SW 1271 (cell line): ENCODE results near the gene ZNF532.

Source experiments
- DNase-seq, 2 experiments: peaks; one replicate each; lab custom pipeline; 2025; lab: John Stamatoyannopoulos, UW

Gene ZNF532

DNA sequence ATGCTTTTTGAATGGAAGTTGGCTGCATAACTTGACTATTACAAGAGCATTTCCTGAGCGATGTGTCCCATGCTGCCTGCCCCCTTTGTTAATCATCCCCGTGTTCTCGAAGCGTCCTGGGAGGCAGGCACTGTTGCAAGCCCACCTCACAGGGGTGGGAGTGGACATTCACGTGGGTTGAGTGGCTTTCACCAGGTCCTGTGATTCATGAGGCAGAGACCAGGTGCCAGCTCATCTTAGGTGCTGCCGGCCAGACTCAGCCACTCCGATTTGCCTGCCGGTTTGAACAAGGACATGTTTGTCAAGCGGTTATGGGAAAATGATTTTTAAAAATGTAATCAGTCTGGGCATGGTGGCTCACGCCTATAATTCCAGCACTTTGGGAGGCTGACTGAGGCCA, 112.5 kb downstream of the ZNF532 start:
- no peak for DNase-seq

DNA sequence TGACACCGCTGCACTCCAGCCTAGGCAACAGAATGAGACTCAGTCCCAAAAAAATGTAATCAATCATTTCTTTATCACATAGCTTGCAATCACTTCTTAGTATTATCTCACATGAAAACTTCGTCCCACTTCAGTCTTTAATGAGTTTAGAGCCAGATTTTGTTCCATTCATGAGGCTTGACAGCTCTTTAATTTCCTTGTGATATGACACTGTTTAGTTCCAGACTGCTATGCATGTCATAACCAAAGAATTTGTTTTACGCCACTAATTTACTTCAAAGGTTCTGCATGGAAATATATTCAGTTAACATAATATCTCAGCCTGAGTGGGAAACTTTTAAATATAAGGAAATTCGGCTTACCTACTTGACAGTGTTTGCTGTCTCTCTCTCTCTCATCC, 113.1 kb downstream of the ZNF532 start:
- no peak for DNase-seq

DNA sequence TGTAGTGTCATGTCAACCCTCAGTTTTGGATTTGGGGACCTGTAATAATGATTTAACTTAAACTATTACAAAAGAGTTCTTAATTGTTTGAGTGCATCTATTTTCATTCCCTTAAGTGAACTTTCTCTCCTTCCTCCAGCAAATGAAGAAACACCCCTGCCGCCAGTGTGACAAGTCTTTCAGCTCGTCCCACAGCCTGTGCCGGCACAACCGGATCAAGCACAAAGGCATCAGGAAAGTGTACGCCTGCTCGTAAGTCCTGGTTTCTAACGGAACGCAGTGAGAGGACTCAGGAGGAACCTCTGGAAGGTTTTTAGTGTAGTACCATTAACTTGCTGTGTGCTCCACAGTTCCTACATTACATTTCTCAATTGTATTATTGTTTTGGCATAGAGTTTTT, 114.2 kb downstream of the ZNF532 start:
- DNase-seq: no peak

DNA sequence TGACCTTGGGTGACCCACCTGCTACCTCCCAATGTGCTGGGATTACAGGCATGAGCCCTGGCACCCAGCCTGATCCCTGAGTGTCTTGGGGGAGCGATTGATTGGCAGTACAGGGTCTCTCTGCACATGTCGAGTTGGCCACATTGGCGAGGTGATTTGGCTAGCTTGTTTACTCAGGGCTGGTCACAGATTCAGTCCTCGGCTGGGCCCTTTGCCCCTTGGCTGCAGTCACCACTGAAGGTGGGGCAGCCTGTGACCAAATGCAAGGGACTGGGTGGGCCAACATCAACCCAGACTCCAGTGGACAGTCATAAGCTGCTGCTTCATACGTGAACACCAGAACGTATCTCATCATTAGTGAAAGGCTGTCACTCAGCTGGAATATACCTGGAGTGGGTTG, 114.9 kb downstream of the ZNF532 start:
- no peak for DNase-seq

DNA sequence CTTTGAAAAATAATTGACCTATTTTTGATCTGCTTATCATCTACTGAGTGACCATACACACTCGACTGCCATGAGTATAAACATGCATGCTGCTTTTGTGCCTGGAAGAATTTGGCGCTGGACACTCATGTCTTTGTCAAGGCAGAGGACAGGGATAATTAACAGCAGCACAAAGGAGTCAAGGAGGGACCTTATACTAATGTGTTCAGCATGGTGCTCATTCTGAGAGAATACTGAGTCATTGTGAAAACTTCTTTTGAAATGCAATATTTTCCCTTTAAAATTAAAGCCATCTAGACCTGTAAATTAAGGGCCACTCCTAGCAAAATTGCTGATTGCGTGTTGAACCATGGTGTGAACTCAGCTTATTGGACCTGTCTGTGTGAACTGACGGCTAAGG, 116.3 kb downstream of the ZNF532 start:
- no peak for DNase-seq

DNA sequence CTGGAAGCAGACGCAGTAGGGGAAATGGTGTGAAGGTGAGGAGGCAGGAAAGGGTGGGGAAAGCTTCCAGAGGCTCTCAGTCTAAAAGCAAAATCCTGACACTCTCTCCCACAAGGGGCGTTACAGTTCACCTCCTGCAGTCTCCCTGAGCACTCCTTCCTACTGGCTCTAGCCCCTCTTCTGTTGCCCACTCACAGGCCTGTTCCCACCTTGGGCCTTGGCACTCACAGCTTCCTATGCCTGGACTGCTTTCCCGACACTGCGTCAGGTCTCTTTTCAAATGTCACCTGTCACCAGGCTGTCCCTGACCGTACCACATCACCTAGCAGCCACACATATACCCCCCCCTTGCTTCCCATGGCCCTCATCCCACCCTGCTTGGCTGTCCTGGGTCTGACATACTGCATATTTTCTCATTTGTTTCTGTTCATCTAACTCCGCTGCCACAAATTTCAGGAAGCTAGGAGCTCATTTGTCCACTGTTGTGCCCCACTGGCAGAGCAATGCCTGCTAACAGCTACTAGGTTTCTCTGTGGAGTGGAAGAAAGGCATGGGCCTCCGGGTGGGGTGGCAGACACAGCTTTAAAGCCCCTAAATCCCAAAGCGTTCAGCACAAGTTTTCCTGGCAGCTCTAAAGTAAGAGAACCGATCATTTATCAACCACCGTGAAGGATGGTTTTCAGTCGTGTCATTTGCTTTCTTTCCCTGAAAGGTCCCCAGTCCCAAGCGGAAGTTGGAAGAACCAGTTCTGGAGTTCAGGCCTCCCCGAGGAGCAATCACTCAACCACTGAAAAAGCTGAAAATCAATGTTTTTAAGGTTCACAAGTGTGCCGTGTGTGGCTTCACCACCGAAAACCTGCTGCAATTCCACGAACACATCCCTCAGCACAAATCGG, 118.8 kb downstream of the ZNF532 start:
- no peak for DNase-seq

DNA sequence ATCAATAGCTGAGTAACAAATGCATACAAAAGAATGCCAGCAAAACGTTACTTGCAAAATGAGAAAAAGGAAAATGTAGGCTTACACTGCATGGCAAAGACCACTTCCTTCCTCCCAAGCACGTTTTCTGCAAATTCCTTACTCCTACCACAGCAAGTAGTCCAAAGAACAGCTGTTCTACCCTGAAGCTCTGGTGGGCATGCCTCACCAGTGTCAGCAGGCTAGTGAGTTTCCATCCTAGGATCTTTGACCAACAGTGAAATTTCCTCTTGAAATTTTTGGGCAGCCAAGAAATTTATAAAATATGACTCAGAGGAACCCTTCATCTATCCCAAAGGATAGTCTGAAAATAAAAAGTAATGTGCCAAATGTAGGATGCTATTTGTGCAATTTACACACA, 123.9 kb downstream of the ZNF532 start:
- no peak for DNase-seq

DNA sequence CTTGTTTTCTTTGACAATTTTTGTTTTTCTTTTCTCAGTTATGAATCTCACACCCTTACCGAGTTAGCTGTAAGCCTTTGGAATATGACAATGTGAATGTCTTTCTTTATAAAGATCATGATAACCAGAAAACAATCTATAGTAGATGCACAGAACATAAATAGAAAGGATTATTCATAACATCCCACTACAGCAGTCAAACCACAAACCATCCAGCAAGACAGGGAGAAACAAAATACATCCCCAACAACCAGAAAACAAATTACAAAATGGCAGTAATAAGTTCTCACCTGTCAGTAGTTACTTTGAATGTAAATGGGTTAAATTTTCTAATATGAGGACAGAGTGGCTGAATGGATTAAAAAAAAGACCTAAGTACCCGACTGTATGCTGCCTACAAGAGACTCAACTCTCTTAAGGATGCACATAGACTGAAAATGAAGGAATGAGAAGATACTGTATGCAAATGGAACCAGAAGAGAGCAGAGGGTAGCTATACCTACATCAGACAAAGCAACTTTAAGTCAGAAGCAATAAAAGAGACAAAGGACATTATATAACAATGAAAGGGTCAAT, 124.6 kb downstream of the ZNF532 start:
- DNase-seq: no peak

DNA sequence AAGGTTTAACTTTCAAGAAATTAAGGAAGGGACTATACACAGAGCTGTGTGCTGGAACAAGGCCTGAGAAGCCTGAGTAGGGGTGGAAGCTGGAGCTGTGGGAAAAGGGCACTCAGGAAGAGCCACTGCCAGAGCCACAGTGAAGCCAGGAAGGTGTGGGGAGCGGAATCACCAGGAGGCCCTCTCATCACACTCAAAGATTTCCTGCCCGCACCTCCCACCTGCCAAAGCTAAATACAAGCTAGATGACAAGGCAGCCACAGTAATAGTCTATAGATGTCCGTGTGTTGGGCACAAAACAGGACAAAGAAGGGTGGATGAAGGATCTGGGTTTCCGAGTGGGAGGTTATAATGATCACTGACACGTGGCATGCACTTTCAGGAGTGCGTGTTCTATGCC, 126.0 kb downstream of the ZNF532 start:
- DNase-seq: no peak

DNA sequence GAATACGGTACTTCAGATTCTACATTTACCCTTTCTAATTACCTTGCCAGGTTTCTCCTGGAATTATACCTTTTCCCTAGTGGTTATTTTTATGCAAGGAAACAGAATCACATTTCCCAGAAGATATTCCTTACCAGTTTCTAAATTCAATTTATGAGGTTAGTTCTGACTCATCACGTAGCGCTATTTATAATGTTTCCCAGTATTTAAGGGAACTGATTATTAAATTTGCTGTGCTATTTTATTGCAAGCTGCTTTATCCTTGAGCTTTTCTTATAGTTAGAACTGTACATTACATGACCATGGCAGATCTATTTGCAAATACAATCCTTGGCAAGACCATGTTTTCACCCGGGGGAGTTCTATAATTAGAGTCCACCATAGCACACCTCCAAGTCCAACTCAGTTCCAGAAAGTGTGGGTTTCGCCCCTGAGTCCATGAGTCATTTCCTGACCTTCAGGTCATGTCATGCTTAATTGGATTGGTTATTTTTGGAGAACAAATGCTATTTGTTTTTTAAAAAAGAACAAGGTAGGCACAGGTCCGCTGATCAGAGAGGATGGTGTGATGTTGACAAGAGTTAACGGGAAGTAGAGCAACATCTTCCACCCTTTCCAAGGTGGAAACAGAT, 126.6 kb downstream of the ZNF532 start:
- DNase-seq: no peak

DNA sequence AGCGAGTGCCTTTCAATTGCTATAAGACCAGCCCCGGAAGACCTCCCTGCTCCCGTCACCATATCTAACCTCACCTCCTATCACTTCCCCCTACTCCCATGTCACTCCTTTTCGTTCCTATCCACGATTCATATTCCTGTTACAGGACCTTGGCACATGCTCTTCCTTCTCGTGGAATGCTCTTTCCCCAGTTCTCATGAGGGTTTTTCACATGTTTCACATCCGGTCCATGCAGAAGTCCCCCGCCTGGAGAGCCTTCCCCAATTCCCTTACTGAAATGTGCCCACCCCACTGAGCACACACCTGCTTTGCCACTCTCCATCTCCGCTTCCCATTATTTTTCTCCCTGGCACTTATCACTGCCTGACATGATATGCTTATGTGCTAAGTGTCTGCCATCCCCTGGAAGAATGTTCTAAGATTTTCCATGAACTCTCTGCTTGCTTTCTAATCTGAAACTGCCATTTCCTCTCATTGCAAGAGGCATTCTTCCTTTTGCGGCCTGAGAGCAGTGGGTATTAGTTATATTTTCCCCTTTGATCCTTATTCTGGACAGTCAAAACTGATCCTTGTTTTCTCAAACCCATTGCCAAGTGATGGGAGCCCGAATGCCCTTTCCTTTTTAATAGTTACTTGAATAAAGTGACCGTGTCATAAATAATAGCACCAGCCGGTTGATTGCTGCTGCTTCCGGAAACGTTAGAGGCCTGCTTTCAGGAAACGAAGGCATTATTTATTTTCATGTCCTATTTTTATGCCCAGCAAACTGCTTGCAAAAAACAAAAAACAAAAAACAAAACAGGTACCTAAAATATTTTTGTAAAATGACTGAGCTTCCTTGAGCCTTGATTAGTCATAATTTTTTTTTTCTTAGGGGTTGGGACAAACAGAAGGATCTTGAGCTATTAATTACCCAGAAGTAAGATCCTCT, 127.9 kb downstream of the ZNF532 start:
- DNase-seq: no peak

DNA sequence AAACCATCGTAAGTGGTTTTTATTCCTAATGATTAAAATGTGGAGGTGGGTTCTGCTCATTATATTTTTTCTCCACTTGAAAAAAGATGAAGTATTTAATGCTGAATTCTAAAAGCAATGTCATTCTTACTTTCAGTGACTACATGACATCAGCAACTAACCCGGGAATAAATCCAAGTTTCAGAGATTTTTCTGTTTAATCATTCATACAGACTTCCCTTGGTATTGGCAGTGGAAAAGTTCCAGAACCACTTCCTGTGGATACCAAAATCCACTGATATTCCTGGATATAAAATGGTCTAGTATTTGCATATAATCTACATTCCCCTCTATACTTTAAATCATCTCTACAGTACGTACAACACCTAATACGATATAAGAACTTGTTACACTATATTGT, 128.6 kb downstream of the ZNF532 start:
- DNase-seq: peak in 1 of 2 experiments; percentile 75

DNA sequence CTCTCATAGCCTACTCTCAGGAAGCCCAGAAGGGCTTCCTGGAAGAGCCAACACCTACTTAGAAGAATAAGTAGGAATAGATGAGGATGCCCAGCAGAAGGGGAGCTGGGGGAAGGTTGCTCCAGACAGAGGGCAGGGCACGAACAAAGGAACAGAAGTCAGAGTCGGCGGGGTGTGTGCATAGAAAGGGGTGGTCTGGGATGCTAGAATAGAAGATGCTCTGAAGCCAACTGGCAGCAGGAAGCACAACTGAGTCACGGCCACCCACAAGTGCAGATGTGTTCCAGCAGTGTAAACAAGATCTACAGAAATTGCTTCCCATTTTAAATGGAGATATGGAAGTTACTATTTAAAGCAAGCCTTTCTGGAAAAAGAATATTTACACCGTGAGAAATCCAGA, 131.0 kb downstream of the ZNF532 start:
- DNase-seq: no peak

DNA sequence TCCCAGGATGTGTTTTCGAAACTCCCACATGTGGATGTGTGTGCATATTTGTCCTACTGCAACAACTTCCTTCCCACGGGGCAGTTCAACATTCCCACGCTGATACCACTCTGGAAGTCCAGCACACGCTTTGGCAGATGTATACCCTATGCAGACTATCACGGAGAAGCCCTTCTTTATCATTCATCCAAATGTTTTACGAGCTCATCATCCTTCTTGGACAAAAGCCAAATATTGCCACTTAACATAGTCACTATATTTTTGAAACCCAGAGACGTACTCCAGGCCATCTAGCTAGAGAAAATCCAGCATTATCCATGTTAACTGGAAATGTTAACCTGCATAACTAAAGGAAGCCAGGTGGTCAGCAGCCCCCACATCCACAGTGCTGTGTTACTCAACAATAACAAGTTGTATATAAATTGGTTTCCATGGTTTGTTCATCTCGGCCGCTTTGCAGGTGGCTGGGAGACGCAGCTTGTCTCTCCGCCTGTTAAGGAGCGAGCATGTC, 131.5 kb downstream of the ZNF532 start:
- no peak for DNase-seq

DNA sequence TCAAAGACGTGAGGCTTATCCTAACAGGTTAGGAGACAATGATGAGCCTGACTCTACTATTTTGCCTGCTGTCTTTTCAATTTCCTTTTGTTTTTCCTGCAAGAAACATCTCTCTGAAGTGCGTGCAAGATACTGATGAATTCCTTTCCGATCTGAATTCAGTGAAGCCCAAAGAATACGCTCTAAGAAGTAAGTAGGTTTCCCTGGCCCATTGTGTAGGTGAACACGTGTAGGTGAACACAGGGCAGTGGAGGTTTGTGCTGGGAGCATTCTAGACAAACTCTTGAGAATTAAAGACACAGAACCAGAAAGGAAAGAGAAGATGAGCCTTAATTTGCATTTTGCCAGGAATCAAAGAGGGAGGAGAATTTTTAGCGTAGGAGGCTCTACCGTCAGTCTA, 132.0 kb downstream of the ZNF532 start:
- DNase-seq: no peak

DNA sequence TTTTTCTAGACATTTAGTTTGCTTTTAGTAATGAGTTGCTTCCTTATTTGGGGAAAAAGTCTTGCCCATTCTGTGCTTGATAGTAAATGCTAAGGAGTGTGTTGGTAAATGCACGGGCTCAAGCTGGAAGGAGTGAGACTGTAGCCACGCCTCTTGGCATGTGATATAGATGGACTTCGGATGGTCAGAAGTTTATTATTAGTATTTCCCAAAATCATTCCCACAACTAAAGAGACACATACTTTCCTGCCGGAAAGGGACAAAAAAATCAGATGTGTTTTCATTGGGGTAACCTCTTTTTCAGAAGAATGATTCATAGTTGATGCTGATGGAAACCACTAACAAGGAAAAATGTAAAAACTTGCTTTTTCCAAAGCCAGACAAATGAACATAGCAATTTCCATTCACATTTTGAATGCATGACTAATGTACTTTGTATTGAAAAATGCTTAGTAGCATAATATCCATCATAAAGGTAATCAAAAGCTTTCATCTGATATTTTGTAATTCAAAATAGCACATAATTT, 133.2 kb downstream of the ZNF532 start:
- DNase-seq: no peak

DNA sequence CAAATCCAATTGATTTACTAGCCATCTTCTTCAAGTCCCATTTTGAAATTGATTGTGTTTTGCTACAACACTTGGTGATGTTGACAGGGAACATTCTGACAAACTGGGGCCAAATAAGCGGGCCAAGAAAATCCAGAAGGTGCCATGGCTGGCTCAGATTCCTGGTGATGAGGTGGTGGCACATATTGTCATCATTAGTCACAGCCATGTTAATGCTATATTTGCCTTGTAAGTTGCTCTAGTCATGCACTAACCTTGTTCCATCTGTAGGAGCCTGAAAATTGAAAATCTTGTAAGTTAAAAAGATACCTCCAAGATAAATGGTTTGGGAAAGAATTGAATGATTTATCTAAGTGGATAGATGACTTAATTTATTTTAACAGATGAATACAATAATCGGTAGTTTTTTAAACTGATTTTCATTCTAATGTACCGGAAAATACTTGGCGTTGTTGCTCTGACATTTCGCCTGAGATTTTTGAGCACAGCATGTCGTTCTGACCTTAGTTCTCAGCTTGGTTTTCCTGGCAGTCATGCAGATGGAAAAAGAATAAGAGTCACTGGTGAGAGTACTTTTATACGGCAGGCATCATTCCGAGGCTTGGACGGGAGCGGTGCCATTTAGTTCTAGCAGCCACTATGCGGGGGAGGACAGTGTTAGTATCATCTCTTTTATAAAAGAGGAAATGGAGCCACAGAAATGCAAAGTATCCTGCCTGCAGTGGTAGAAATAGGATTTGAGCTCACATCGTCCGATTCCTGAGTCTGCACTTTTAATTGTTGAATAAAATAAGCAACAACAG, 133.9 kb downstream of the ZNF532 start:
- DNase-seq: no peak

DNA sequence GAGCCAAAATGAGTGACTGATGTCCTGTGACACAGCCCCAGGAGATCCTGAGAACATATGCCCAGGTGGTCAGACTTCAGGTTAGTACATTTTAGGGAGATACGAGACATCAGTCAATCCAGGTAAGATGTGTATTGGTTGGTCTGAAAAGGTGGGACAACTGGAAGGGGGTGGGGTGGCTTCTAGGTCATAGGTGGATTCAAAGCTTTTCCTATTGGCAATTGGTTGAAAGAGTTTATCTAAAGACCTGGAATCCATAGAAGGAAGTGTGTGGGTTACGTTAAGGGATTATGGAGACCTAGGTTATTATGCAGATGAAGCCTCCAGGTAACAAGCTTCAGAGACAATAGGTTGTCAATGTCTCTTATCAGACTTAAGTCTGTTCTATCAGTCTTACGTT, 136.5 kb downstream of the ZNF532 start:
- DNase-seq: no peak

DNA sequence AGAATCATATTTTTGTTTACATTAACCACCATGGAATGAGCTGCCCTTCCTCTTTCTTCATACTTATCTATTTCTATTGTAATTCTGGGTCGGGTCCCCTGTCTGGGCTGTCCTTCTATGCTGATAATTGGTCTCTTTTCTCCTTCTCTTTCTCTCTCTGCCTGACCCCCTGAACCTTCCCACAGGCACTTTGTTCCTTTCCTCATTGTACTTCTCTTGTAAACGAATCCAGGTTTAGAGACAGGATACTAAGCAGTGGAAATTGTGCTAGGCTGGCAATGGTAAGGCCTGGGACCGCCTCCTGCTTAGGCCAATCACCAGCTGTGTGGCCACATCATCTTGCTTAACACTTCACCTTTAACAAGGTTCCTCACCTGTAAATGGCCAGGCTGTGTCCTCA, 137.0 kb downstream of the ZNF532 start:
- DNase-seq: no peak

DNA sequence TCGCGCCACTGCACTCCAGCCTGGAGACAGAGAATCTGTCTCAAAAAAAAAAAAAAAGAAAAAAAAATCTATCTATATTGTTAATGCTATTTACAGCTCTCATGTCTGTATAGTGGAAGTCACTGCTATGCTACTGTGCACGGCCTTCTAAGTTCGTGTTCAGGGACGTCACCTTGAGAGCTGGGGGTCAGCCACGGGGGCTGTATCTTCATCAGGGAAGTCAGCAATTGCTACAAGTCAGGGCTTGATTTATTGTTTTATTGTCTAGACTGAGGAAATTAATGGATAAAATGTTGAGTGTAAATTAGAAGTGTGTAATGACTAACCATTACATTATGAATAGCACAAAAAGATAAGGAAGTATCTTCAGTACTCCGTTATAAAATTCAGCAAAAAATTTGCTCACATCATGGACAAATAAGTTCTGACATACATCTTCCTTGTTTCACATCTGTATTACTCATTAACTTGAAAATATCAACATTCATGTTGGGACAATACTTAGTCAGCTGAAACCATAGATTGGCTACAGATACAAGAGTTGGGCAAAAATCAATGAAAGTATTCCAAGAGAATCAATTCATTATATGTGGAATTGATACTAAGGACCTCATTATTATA, 138.4 kb downstream of the ZNF532 start:
- DNase-seq: no peak
